NCI-H526 treated with DMSO at 0.1 percent for 48 hours (cell line): Measurements from ENCODE around the gene SOHLH1.

Experiments used
- DNase-seq: peaks from one replicate; lab custom pipeline; 2025; lab: John Stamatoyannopoulos, UW

Gene SOHLH1

GRCh38 chr9:135699440-135699839, at the start of gene SOHLH1:
Gene SOHLH1, minus strand, starts transcription at chr9:135699481. Its CDS starts 14 bp downstream, at chr9:135699467.
- no peak for DNase-seq

DNA sequence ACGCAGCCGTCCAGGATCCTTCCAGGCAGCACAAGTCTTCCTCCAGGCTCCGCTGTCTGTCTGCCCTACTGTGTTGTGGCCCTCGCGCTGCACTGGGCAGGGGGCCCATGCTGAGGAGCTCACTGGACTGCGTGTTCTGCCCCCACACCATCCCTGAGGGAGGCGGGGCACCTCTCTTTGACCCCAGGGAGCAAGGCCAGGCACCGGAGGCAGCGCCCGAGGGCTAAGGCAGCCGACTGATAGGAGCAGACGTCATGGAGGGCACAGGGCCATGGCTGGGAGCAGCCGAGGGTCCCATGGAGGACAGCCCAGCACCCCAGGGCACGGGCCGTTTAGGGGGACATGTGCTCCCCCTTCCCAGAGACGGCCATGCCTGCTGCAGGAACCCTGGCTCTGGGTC, 49.4 kb upstream of the SOHLH1 start:
- no peak for DNase-seq

GRCh38 chr9:135747311-135747710, 48.0 kb upstream of the SOHLH1 start:
- no peak for DNase-seq

DNA sequence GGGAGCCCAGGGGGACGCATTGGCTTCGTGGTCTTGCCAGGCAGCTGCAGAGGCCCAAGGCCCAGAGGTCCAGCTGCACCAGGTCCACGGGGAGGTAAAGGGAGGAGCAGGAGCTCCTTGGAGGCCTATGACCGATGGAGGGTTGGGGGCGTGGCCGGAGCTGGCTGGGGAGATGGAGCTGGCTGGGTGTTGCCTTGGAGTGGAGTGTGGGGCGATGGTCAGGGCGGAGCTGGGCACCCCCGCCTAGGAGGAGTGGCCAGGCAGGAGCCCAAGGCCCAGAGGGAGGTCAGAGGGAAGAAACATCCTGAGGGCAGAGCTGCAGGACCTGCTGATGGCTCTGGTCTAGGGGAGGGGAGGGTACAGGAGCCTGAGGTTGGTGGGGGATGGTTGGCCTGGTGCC, 47.3 kb upstream of the SOHLH1 start:
- no peak for DNase-seq

DNA sequence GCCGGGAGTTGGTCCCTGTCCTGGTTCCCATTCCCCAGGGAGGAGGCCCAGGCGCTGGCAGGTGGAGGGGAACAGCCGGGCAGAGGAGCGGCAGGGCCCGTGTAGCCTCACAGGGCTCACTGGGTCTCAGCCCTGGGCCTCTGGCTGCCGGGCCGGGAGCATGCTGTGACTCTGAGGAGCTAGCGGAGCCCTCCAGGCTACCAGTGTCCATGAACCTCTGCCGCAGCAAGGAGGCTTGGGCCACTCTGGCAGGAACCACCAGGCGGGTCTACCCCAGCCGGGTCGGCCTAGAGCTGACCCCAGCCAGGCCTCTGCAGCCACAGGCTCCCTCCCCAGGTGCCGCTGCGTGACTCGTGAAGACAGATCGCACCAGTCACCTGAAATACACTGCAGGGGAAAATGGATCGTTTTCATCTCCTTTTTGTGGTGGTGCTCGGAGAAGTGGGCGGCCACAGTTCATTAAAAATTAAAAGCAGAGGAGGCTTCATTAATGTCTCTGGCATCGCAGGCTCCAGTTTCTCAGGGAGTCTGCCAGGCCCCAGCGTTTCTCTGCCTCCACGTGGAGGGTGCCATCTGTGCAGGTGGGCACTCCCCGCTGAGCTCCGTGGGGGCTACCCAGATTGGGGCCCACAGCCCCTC, 46.5 kb upstream of the SOHLH1 start:
- DNase-seq = no peak

DNA sequence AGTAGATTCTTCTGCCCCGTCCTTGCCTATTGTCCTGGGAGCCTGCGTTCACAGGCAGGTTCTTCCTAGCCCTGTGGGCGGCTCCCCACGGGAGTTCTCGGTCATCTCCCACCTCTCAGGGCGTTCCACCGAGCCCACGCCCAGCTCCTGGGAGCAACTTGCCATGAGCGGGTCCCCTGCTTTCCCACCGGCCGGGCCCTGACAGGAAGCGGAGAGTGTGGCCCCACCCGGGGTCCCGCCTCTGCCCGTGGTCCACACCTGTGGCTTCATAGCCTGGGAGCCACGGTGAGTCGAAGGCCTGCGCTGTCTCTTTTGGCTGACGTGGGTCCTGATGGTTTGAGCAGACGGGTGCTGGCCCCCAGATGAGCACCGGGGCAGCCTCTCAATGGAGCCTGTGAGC, 45.9 kb upstream of the SOHLH1 start:
- DNase-seq = no peak

DNA sequence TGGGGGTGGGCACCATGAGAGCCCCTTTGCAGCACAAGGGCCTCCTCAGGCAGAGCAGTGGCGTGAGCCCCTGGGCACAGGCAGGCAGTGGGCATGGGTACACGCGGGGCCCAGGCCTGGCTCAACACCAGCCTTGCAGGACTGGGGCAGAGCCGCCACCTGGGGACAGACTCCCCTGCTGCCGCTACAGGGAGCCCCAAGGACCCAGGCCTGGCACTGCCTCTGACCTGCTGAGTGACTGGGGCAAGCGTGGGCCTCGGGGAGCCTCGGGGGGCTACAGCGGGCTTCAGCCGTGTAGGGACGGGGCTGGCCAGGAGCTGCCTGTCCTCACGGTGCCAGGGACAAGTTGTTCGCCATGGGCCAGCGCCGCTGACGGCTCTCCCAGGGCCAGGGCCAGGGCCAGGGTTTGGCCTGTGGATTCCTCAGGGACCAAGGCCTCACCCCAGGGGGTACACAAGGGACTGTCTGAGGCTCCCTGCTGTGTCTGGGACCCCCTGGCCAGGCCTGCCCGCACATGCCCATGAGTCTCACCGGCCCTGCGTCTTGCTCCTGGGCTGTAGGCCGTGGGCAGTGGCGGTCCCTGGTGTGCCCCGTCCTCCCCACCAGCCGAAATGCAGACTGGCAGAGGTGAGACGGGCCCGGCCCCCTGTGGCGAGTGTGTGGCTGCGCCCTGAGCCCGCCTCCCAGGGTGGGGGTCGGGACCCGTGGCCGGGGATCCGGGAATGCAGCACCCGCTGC, 45.2 kb upstream of the SOHLH1 start:
- DNase-seq = no peak

DNA sequence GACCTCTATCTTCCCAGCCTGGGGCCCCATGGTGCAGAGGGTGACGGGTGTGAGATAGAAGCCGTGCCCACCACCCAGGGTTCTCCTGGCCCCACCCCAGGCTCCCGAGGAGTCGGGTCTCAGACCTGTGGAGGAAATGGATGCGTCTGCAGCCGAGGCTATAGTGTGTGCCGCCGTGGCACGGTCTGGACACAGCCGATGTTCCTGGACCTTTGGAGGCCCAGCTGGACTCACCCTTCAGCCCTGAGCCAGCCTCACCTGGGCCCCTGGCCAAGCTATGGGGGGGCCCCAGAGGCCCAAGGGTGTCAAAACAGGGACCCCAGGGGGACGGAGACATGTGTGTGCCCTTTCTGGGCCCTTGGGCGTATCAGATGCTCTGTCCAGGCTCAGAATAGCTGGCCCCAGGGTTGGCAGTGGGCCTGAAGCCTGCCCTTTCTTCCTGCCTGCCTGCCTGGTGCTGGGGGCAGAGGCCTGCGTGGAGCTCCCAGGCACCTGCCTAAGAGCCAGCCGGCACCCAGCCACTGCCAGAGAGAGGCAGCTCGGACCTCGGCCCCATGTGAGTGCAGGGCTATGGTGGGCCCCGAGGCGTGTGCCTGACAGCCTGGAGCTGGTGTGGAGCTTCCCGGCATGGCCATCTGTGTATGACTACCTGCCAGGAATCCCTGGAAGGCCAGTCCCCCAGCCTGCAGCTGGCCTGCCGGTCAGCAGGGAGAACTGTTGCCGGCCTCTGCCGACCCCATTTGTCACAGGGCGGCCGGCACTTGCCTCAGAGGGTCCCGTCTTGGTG, 44.5 kb upstream of the SOHLH1 start:
- no peak for DNase-seq

GRCh38 chr9:135743021-135743420, 43.7 kb upstream of the SOHLH1 start:
- no peak for DNase-seq

- DNase-seq = no peak
Observed at GRCh38 chr9:135741276-135742219, 42.3 kb upstream of the SOHLH1 start.

GRCh38 chr9:135739271-135740220, 40.3 kb upstream of the SOHLH1 start:
- DNase-seq = no peak

DNA sequence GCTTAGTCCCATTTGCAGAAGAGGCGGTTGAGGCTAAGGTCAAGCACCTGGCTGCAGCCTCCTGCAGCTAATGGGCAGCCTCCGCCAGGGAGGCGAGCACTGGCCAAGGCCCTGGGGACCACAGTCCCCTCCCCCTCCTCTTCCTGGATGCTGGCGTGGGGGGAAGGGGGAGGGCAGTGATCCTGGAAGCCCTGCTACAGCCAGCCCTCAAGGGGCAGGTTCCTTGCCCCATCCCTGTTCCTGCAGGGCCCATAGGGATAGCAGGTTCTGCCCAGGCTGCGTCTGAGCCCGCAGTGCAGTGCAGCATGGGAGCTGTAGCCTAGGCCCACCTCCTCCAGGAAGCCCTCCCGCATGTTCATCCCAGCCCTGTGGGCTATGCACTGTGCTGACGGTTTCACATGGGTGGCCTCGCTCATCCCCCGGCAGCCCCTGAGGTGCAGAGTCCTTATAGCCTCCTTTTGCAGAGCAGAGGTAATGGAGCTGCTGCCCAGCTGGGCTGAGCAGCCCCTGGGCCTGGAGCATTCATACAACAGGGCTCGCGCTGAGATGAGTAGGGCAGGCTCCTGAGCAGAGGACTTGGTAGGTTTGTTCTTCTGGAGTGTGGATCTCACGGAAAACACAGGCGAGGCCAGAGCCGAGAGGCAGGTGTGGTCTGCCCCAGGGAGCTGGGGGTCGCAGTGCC, 38.7 kb upstream of the SOHLH1 start:
- no peak for DNase-seq

DNA sequence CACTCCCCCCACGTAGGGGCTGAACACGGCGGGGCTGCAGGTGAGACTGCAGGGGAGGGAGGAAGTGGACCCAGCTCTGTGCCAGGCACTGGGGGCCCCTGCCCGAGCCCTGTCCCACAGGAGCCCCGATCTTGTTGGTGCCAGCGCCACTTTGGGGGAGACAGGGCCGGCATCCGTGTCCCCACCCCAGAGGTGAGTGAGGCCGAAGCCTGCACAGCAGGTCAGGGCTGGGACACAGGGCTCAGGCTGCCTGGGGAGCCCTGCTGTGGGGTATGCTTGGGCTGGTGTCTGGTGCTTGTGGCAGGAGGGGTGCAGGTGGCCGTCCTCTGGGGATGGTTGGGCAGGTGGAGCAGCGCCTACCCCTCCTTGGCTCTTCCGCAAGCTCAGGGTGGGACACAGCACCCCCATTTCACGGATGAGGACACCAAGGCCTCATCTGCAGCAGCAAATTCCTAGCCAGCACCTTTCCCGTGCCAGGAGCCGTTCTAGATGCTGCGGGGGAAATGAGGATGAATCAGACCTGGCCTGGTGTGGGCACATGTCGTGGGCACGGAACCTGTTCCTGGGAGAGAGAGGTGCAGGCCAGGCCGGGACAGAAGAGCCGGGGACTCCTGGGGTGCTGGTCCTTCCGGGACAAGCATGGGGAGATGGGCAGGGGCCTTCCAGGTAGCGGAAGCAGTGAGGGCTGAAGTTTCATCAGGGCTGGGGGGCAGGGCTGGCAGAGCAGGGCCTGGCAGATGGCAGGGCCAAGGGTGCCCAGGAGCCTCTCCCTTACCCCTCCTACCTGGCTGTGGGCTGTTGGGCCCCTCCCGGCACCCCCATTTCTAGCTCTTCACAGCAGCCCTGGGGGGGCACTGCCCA, 37.9 kb upstream of the SOHLH1 start:
- DNase-seq = no peak

GRCh38 chr9:135736272-135736978, 37.1 kb upstream of the SOHLH1 start:
- no peak for DNase-seq

- no peak for DNase-seq
Observed at GRCh38 chr9:135734616-135735144, 35.4 kb upstream of the SOHLH1 start.

- no peak for DNase-seq
Observed at GRCh38 chr9:135732569-135733257, 33.4 kb upstream of the SOHLH1 start.

- DNase-seq = no peak
Observed at GRCh38 chr9:135731454-135731853, 32.2 kb upstream of the SOHLH1 start.

- DNase-seq = no peak
Observed at GRCh38 chr9:135729480-135729879, 30.2 kb upstream of the SOHLH1 start.
